ENCODE results near the gene RWDD1. TPM values are rescaled to one million over a fixed set of nuclear protein-coding genes. Genes with fewer than 3 reads are reported as not detected.

Gene RWDD1
- total and polyA plus RNA-seq, 2 donors (not counting 1 experiment from before 2014, with no cell fraction given): 22.8 to 60.3 TPM

DNA sequence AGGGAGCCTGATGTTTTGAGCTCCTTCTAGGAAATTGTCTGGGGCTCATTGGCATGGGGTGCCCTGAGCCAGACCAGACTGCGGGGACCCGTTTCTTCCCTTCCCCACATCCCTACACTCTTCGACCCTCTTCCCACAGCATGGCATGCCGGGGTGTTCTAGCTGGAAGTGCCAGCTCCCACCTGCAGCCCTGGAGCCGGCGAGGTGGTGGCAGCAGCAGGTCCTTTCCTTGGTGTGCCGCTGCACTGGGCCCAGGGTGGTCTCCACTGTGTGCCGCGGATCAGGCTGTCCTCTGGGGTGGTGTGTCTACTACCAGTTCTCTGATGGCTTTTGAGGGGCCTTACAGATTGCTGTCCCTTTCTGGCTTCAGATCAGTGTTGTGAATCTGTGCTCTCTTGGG, 7.5 kb upstream of the RWDD1 start:
- no peaks in the 10 kb centered on the region for H4K20me1 ChIP-seq (ENCODE audit: control insufficient read depth, extremely low read depth, insufficient read depth, low read length)
- no peak overlapping the region for H3K4me3 ChIP-seq (replicated peaks in 1 of 4; ENCODE audit: control extremely low read depth in 1 of 4, insufficient read depth in 1 of 4, low read depth in 3 of 4, low read length in 4 of 4)
- no peaks in the 10 kb centered on the region for H3K27me3 ChIP-seq (ENCODE audit: control insufficient read depth, insufficient read depth, low read length)
- no peak overlapping the region for H3K27ac ChIP-seq (ENCODE audit: insufficient read depth, low read length)
- H3K4me2 ChIP-seq (ENCODE audit: extremely low read depth, insufficient read depth, low read length): no peak overlapping the region
- no peaks in the 10 kb centered on the region for H3K9me3 ChIP-seq (ENCODE audit: control insufficient read depth, insufficient read depth, low read depth, low read length)
- no peak for DNase-seq (ENCODE audit: low read depth in 2 of 2)
- H3K79me2 ChIP-seq (ENCODE audit: control insufficient read depth, insufficient read depth, low read length): no peaks in the 10 kb centered on the region
- H3K9ac ChIP-seq (ENCODE audit: insufficient read depth, low read length): no peak overlapping the region
- H2AFZ ChIP-seq (ENCODE audit: low read length): no peak overlapping the region
- no peaks in the 10 kb centered on the region for H3K36me3 ChIP-seq (ENCODE audit: control insufficient read depth, insufficient read depth, low read length)
- peaks cover under 1% of the 10 kb centered on the region for H3K4me1 ChIP-seq (ENCODE audit: control insufficient read depth, extremely low read depth, insufficient read depth, low read length)
- TF ChIP-seq EZH2 (IDR thresholded peaks at IDR 0.05; ENCODE audit: low read length, missing control alignments): no peak
- TF ChIP-seq, protein P1, sequence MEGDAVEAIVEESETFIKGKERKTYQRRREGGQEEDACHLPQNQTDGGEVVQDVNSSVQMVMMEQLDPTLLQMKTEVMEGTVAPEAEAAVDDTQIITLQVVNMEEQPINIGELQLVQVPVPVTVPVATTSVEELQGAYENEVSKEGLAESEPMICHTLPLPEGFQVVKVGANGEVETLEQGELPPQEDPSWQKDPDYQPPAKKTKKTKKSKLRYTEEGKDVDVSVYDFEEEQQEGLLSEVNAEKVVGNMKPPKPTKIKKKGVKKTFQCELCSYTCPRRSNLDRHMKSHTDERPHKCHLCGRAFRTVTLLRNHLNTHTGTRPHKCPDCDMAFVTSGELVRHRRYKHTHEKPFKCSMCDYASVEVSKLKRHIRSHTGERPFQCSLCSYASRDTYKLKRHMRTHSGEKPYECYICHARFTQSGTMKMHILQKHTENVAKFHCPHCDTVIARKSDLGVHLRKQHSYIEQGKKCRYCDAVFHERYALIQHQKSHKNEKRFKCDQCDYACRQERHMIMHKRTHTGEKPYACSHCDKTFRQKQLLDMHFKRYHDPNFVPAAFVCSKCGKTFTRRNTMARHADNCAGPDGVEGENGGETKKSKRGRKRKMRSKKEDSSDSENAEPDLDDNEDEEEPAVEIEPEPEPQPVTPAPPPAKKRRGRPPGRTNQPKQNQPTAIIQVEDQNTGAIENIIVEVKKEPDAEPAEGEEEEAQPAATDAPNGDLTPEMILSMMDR (conservative IDR thresholded peaks at IDR 0.05 in 1 of 2, IDR thresholded peaks at IDR 0.05 in 1 of 2; ENCODE audit: low read depth in 1 of 2, low read length in 2 of 2): no peak

DNA sequence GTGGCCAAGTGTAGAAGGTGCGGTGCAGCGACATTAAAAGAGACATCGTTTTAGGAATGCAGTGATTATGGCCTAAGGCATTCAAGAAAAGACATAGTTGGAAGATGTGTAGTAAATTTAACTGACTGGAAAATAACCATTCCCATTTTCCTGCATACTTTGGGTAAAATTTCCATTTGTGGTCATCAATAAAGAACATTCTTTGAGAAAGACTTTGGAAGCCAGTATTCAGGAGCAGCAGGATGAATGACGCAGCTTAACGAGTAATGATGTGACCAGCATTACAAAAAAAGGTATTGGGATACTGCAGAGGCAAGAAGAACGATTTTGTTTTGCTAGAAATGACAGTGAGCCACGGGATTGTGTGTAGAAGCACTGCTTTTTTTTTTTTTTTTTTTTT, 7.0 kb upstream of the RWDD1 start:
- no peaks in the 10 kb centered on the region for H3K36me3 ChIP-seq (ENCODE audit: control insufficient read depth, insufficient read depth, low read length)
- TF ChIP-seq, protein P1 (conservative IDR thresholded peaks at IDR 0.05 in 1 of 2, IDR thresholded peaks at IDR 0.05 in 1 of 2; ENCODE audit: low read depth in 1 of 2, low read length in 2 of 2): no peak
- no peak for TF ChIP-seq EZH2 (IDR thresholded peaks at IDR 0.05; ENCODE audit: low read length, missing control alignments)
- no peaks in the 10 kb centered on the region for H3K9me3 ChIP-seq (ENCODE audit: control insufficient read depth, insufficient read depth, low read depth, low read length)
- H2AFZ ChIP-seq (ENCODE audit: low read length): no peak overlapping the region
- H3K9ac ChIP-seq (ENCODE audit: insufficient read depth, low read length): no peak overlapping the region
- no peaks in the 10 kb centered on the region for H3K4me1 ChIP-seq (ENCODE audit: control insufficient read depth, extremely low read depth, insufficient read depth, low read length)
- H3K4me3 ChIP-seq (replicated peaks in 1 of 4; ENCODE audit: control extremely low read depth in 1 of 4, insufficient read depth in 1 of 4, low read depth in 3 of 4, low read length in 4 of 4): no peak overlapping the region
- H3K4me2 ChIP-seq (ENCODE audit: extremely low read depth, insufficient read depth, low read length): no peak overlapping the region
- no peaks in the 10 kb centered on the region for H3K79me2 ChIP-seq (ENCODE audit: control insufficient read depth, insufficient read depth, low read length)
- H3K27ac ChIP-seq (ENCODE audit: insufficient read depth, low read length): no peak overlapping the region
- peak in 1 of 2 donors; percentile 86 for DNase-seq (ENCODE audit: low read depth in 2 of 2)
- H3K27me3 ChIP-seq (ENCODE audit: control insufficient read depth, insufficient read depth, low read length): no peaks in the 10 kb centered on the region
- H4K20me1 ChIP-seq (ENCODE audit: control insufficient read depth, extremely low read depth, insufficient read depth, low read length): no peaks in the 10 kb centered on the region

DNA sequence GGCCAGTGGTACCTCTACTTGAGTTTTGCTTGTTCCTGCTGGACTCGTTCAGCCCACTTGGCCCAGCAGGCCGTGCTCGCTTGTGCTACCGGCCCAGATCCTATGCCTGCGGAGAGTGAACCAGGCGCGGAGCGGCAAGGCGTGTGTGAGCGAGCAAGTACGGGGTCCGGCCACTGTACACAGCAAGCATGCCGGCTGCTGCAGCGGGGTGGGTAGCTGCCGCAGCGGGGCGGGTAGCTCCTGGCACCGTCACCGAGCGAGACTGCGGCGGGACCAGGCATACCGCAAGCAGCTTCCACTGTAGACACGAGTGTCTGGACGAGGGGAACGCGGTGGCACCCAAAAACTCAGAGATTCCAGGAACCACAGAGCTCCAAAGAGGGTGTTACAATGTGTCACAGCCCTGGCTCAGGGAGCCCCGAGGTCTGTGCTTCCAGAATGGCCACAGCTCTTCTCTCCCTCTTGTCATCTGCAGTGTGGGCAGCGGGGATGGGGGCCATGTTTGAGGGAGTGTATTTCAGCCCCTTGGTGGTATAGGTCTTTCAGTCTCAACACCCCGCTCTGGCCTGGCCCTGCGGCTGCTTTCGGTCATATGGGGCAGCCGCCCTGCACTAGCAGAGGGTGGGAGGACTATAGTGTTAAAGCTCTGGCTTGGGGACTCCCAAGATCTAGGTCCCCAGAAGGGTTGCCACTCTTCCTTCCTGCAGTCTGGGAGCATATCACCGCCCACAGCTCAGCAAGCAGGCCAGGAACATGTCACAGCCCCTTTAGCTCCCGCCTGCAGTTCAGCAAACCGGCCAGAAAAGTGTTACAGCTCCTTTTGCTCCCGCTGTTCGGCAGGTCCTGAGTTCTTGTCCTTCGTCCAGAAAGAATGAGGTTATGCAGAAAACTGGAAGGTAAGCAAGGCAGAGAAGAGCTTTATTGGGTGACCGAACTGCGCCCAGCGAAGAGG, 6.1 kb upstream of the RWDD1 start:
- H4K20me1 ChIP-seq (ENCODE audit: control insufficient read depth, extremely low read depth, insufficient read depth, low read length): no peaks in the 10 kb centered on the region
- peak overlapping the region; percentile 63 for H3K4me2 ChIP-seq (ENCODE audit: extremely low read depth, insufficient read depth, low read length)
- no peak overlapping the region for H3K27ac ChIP-seq (ENCODE audit: insufficient read depth, low read length)
- H3K4me1 ChIP-seq (ENCODE audit: control insufficient read depth, extremely low read depth, insufficient read depth, low read length): no peaks in the 10 kb centered on the region
- peaks cover 1% of the 10 kb centered on the region for H3K79me2 ChIP-seq (ENCODE audit: control insufficient read depth, insufficient read depth, low read length)
- H3K36me3 ChIP-seq (ENCODE audit: control insufficient read depth, insufficient read depth, low read length): no peaks in the 10 kb centered on the region
- H3K9me3 ChIP-seq (ENCODE audit: control insufficient read depth, insufficient read depth, low read depth, low read length): no peaks in the 10 kb centered on the region
- peak overlapping the region in 1 of 4 experiments; percentile 32 for H3K4me3 ChIP-seq (replicated peaks in 1 of 4; ENCODE audit: control extremely low read depth in 1 of 4, insufficient read depth in 1 of 4, low read depth in 3 of 4, low read length in 4 of 4)
- H3K27me3 ChIP-seq (ENCODE audit: control insufficient read depth, insufficient read depth, low read length): no peaks in the 10 kb centered on the region
- DNase-seq (ENCODE audit: low read depth in 2 of 2): peak in 1 of 2 donors; percentile 56
- no peak overlapping the region for H3K9ac ChIP-seq (ENCODE audit: insufficient read depth, low read length)
- H2AFZ ChIP-seq (ENCODE audit: low read length): peak overlapping the region; percentile 65
- TF ChIP-seq, protein P1 (conservative IDR thresholded peaks at IDR 0.05 in 1 of 2, IDR thresholded peaks at IDR 0.05 in 1 of 2; ENCODE audit: low read depth in 1 of 2, low read length in 2 of 2): no peak
- TF ChIP-seq EZH2 (IDR thresholded peaks at IDR 0.05; ENCODE audit: low read length, missing control alignments): no peak
